ENCODE results near the gene ABCC1.

GRCh38 chr16:15993541-15993940 lies 44.1 kb downstream of the ABCC1 start:
- TF ChIP-seq CTCF (conservative IDR thresholded peaks at IDR 0.05; ENCODE audit: low read depth, low read length): no peak
- no peak for TF ChIP-seq EZH2 (IDR thresholded peaks at IDR 0.05; ENCODE audit: borderline replicate concordance, low read depth, low read length, poor library complexity, severe bottlenecking)
